Neural cell (in vitro differentiated cells): Measurements from ENCODE around the gene PHLDB1.

Source experiments
- CTCF ChIP-seq: fragments of 450-650 bp; IDR thresholded peaks from 2 replicates; pipeline ENCODE4 v1.5.1; 2014; ENCODE audit warnings: antibody characterized with exemption, mild to moderate bottlenecking, moderate library complexity; ENCODE audit not compliant: poor library complexity, severe bottlenecking
- EP300 ChIP-seq: fragments of 450-650 bp; conservative IDR thresholded peaks from 2 replicates; pipeline ENCODE4 v1.6.1; 2014; ENCODE audit warnings: antibody characterized with exemption, mild to moderate bottlenecking, moderate library complexity; ENCODE audit not compliant: poor library complexity, severe bottlenecking
- EZH2 ChIP-seq: fragments of 200-600, 300-800 bp; shearing (Covaris generic), sonication (generic); IDR thresholded peaks from 2 replicates; pipeline ENCODE4 v1.6.1; 2014; ENCODE audit warnings: antibody characterized with exemption, low read length, borderline replicate concordance, mild to moderate bottlenecking; ENCODE audit not compliant: insufficient read depth, poor library complexity, severe bottlenecking
- MXI1 ChIP-seq: fragments of 450-650 bp; conservative IDR thresholded peaks from 2 replicates; pipeline ENCODE4 v1.6.1; 2014; ENCODE audit warnings: antibody characterized with exemption, mild to moderate bottlenecking; ENCODE audit not compliant: poor library complexity, severe bottlenecking
- POLR2AphosphoS5 ChIP-seq: IDR thresholded peaks from 2 replicates; pipeline ENCODE4 v1.6.1; 2012
- RAD21 ChIP-seq: fragments of 450-650 bp; conservative IDR thresholded peaks from 2 replicates; pipeline ENCODE4 v1.6.1; 2014; ENCODE audit warnings: antibody characterized with exemption, mild to moderate bottlenecking, moderate library complexity
- REST ChIP-seq: IDR thresholded peaks from 2 replicates; pipeline ENCODE4 v1.6.1; 2012; ENCODE audit warnings: borderline replicate concordance
- TAF1 ChIP-seq: IDR thresholded peaks from 2 replicates; pipeline ENCODE4 v1.6.1; 2012; ENCODE audit warnings: low read depth

GRCh38 chr11:118659953-118660680, 52.7 kb downstream of the PHLDB1 start:
- no peak for TF ChIP-seq CTCF
- no peak for TF ChIP-seq EP300
- TF ChIP-seq EZH2: no peak
- TF ChIP-seq REST: no peak
- TF ChIP-seq MXI1: no peak
- no peak for TF ChIP-seq POLR2AphosphoS5
- TF ChIP-seq RAD21: no peak
- TF ChIP-seq TAF1: no peak
